ENCODE data around the gene OR2D3.
A peak's percentile ranks its signal among the peaks of the same experiment; 100 is the strongest.
"Not testable (repeated sequence)": the region's sequence is repeated elsewhere in the genome, so short reads cannot be mapped to it uniquely, and the experiment has no call there.

OR2D3 gene

GRCh38 chr11:6904804-6905203 is 16.0 kb upstream of the OR2D3 start:
- not testable (repeated sequence) for H3K4me3 ChIP-seq (ENCODE audit: low read length); H3K36me3 ChIP-seq (ENCODE audit: insufficient read depth, low read length); H2AFZ ChIP-seq (ENCODE audit: low read depth, low read length); H3K27me3 ChIP-seq (ENCODE audit: insufficient read depth, low read length); H3K9me3 ChIP-seq (ENCODE audit: low read length); H3K4me1 ChIP-seq (ENCODE audit: insufficient read depth, low read length)

DNA sequence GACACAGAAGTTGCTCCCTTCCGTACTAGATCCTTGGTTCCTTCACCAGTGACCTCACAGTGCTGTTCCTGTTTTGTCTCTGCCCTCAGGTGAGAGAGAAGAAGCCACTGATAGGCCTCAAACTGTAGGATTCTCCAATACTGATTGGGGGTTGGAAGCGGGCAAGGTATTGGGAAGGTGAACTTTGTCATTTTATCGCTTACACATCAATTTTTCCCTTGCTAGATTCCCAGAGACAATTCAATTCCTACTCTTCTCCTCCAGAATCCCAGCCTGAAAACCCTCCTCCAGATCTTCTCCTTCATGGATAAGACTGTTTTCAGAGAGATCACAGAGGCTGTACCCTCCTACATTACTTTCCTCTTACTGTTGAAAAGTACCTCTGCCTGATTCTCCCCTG is 9.4 kb upstream of the OR2D3 start:
- no peak overlapping the region for H2AFZ ChIP-seq (ENCODE audit: low read depth, low read length)
- H3K27me3 ChIP-seq (ENCODE audit: insufficient read depth, low read length) = no peaks in the 10 kb centered on the region
- no peaks in the 10 kb centered on the region for H3K36me3 ChIP-seq (ENCODE audit: insufficient read depth, low read length)
- H3K4me1 ChIP-seq (ENCODE audit: insufficient read depth, low read length) = no peaks in the 10 kb centered on the region
- no peak overlapping the region for H3K4me3 ChIP-seq (ENCODE audit: low read length)
- no peaks in the 10 kb centered on the region for H3K9me3 ChIP-seq (ENCODE audit: low read length)

- Histone ChIP-seq H3K27me3 (ENCODE audit: insufficient read depth, low read length) (no peaks in the 10 kb centered on the region), H3K4me3 (ENCODE audit: low read length) (no peak overlapping the region), H3K9me3 (ENCODE audit: low read length) (no peaks in the 10 kb centered on the region), H3K36me3 (ENCODE audit: insufficient read depth, low read length) (no peaks in the 10 kb centered on the region), H2AFZ (ENCODE audit: low read depth, low read length) (no peak overlapping the region), H3K4me1 (ENCODE audit: insufficient read depth, low read length) (no peaks in the 10 kb centered on the region)
Observed at GRCh38 chr11:6911948-6912347, 8.9 kb upstream of the OR2D3 start.

- H3K9me3 ChIP-seq (ENCODE audit: low read length) = no peaks in the 10 kb centered on the region
- no peaks in the 10 kb centered on the region for H3K27me3 ChIP-seq (ENCODE audit: insufficient read depth, low read length)
- H3K4me3 ChIP-seq (ENCODE audit: low read length) = no peak overlapping the region
- H2AFZ ChIP-seq (ENCODE audit: low read depth, low read length) = no peak overlapping the region
- no peaks in the 10 kb centered on the region for H3K4me1 ChIP-seq (ENCODE audit: insufficient read depth, low read length)
- H3K36me3 ChIP-seq (ENCODE audit: insufficient read depth, low read length) = no peaks in the 10 kb centered on the region
Observed at GRCh38 chr11:6919698-6920097, 1.1 kb upstream of the OR2D3 start.

DNA sequence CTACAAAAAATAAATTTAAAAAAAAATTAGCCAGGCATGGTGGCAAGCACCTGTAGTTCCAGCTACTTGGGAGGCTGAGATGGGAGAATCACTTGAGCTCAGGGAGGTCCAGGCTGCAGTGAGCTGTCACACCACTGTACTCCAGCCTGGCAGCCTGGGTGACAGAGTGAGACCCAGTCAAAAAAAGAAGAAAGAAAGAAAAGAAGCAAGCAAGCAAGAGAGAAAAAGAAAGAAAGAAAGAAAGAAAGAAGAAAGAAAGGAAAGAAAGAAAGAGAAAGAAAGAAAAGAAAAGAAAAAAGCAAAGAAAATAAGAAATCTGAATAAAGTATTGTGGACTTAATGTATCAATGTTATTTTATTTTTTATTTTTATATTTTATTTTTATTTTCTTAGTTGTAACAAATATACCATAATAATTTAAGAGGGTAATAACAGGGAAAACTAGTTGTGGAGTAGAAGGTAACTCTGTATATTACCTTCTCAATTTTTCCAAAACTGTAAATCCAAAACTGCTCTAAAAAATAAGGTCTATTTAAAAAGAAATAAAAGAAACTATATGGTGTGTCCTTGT is 4.3 kb downstream of the OR2D3 start:
- H3K36me3 ChIP-seq (ENCODE audit: insufficient read depth, low read length) = no peaks in the 10 kb centered on the region
- H3K27me3 ChIP-seq (ENCODE audit: insufficient read depth, low read length) = no peaks in the 10 kb centered on the region
- no peak overlapping the region for H3K4me3 ChIP-seq (ENCODE audit: low read length)
- H3K4me1 ChIP-seq (ENCODE audit: insufficient read depth, low read length) = peaks cover 10% of the 10 kb centered on the region
- H2AFZ ChIP-seq (ENCODE audit: low read depth, low read length) = no peak overlapping the region
- H3K9me3 ChIP-seq (ENCODE audit: low read length) = no peaks in the 10 kb centered on the region

- no peaks in the 10 kb centered on the region for H3K36me3 ChIP-seq (ENCODE audit: insufficient read depth, low read length)
- H2AFZ ChIP-seq (ENCODE audit: low read depth, low read length) = peak overlapping the region; percentile 93
- no peaks in the 10 kb centered on the region for H3K9me3 ChIP-seq (ENCODE audit: low read length)
- peak overlapping the region; percentile 64 for H3K4me3 ChIP-seq (ENCODE audit: low read length)
- H3K27me3 ChIP-seq (ENCODE audit: insufficient read depth, low read length) = no peaks in the 10 kb centered on the region
- H3K4me1 ChIP-seq (ENCODE audit: insufficient read depth, low read length) = peaks cover 10% of the 10 kb centered on the region
Observed at GRCh38 chr11:6925636-6926207, 4.9 kb downstream of the OR2D3 start.

- Histone ChIP-seq H3K27me3 (ENCODE audit: insufficient read depth, low read length) (no peaks in the 10 kb centered on the region), H3K4me1 (ENCODE audit: insufficient read depth, low read length) (peaks cover 10% of the 10 kb centered on the region)
Observed at GRCh38 chr11:6926208-6927029, 5.6 kb downstream of the OR2D3 start, which contains the start of gene ZNF215. TSS of gene ZNF215 (plus strand) at chr11:6926426. CDS start at chr11:6932273, 5,847 bp downstream.

GRCh38 chr11:6927030-6927617 is 6.3 kb downstream of the OR2D3 start:
- H3K36me3 ChIP-seq (ENCODE audit: insufficient read depth, low read length) = no peaks in the 10 kb centered on the region
- H3K4me1 ChIP-seq (ENCODE audit: insufficient read depth, low read length) = peaks cover 10% of the 10 kb centered on the region
- peaks cover under 1% of the 10 kb centered on the region for H3K9me3 ChIP-seq (ENCODE audit: low read length)
- H3K27me3 ChIP-seq (ENCODE audit: insufficient read depth, low read length) = no peaks in the 10 kb centered on the region
- peak overlapping the region; percentile 93 for H2AFZ ChIP-seq (ENCODE audit: low read depth, low read length)
- peak overlapping the region; percentile 64 for H3K4me3 ChIP-seq (ENCODE audit: low read length)

More at GRCh38 chr11:6926208-6927029, 5.6 kb downstream of the OR2D3 start, which contains the start of gene ZNF215:
- H3K36me3 ChIP-seq (ENCODE audit: insufficient read depth, low read length) = no peaks in the 10 kb centered on the region
- H3K9me3 ChIP-seq (ENCODE audit: low read length) = no peaks in the 10 kb centered on the region
- peak within 1 kb of the TSS; percentile 93 for H2AFZ ChIP-seq (ENCODE audit: low read depth, low read length)
- peak within 1 kb of the TSS; percentile 64 for H3K4me3 ChIP-seq (ENCODE audit: low read length)

GRCh38 chr11:6928916-6929315 is 8.1 kb downstream of the OR2D3 start:
- peaks cover 2% of the 10 kb centered on the region for H3K9me3 ChIP-seq (ENCODE audit: low read length)
- no peaks in the 10 kb centered on the region for H3K36me3 ChIP-seq (ENCODE audit: insufficient read depth, low read length)
- no peaks in the 10 kb centered on the region for H3K27me3 ChIP-seq (ENCODE audit: insufficient read depth, low read length)
- H2AFZ ChIP-seq (ENCODE audit: low read depth, low read length) = no peak overlapping the region
- H3K4me3 ChIP-seq (ENCODE audit: low read length) = no peak overlapping the region
- peaks cover 10% of the 10 kb centered on the region for H3K4me1 ChIP-seq (ENCODE audit: insufficient read depth, low read length)

DNA sequence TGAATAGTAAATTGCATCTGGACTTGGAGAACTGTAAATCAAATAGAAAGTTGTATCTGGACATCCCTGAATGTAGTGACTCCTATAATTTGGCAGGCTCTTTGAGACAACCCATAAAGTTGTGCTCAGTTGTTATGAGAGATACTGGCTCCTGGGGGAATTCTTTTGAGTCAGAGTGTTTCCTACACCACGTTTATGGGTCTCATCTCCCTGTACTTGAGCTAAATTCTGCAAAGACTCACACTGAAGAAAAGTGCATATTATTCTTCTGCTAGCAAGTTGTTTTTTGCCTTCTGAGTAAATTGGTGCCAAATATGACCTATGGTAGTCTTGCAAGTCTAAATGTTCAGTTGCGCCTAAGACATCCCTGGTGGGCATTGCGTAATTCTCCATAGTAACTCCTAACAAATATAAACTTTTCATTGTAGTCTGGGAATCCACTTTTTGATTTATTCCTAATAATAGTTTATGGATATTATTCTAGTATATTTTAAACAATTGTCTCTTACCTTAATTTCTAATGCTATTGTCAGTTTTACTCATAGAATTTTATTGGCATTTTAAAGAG is 10.4 kb downstream of the OR2D3 start:
- H3K36me3 ChIP-seq (ENCODE audit: insufficient read depth, low read length) = no peaks in the 10 kb centered on the region
- H3K9me3 ChIP-seq (ENCODE audit: low read length) = peaks cover 2% of the 10 kb centered on the region
- H2AFZ ChIP-seq (ENCODE audit: low read depth, low read length) = no peak overlapping the region
- H3K4me1 ChIP-seq (ENCODE audit: insufficient read depth, low read length) = peaks cover 8% of the 10 kb centered on the region
- no peaks in the 10 kb centered on the region for H3K27me3 ChIP-seq (ENCODE audit: insufficient read depth, low read length)
- no peak overlapping the region for H3K4me3 ChIP-seq (ENCODE audit: low read length)

- no peak overlapping the region for H3K4me3 ChIP-seq (ENCODE audit: low read length)
- H3K4me1 ChIP-seq (ENCODE audit: insufficient read depth, low read length) = peaks cover 8% of the 10 kb centered on the region
- H3K27me3 ChIP-seq (ENCODE audit: insufficient read depth, low read length) = no peaks in the 10 kb centered on the region
- H2AFZ ChIP-seq (ENCODE audit: low read depth, low read length) = no peak overlapping the region
- H3K36me3 ChIP-seq (ENCODE audit: insufficient read depth, low read length) = no peaks in the 10 kb centered on the region
- peaks cover 2% of the 10 kb centered on the region for H3K9me3 ChIP-seq (ENCODE audit: low read length)
Observed at GRCh38 chr11:6932145-6932544, 11.3 kb downstream of the OR2D3 start.

DNA sequence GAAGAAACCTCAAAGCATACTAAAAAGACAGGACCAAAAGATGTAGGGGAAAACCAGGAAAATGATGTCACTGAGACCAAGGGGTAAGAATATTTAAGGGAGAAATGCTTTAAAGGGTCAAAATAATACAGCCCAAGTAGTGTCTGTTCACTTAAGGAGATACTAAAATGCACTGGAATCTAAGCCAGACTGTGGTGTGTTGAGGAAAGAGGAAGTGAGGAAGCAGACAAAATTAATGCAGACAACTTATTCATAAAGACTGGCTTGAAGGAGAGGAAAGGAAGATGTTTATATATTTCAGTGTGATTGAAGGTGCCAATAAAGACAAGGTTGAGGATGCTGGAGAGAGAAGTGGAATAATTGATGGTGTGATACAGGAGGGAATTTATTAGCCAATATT is 21.2 kb downstream of the OR2D3 start:
- Histone ChIP-seq H2AFZ (ENCODE audit: low read depth, low read length) (no peak overlapping the region), H3K4me1 (ENCODE audit: insufficient read depth, low read length) (no peaks in the 10 kb centered on the region), H3K4me3 (ENCODE audit: low read length) (no peak overlapping the region), H3K27me3 (ENCODE audit: insufficient read depth, low read length) (no peaks in the 10 kb centered on the region), H3K9me3 (ENCODE audit: low read length) (no peaks in the 10 kb centered on the region), H3K36me3 (ENCODE audit: insufficient read depth, low read length) (no peaks in the 10 kb centered on the region)

GRCh38 chr11:6943131-6943530 is 22.3 kb downstream of the OR2D3 start:
- Histone ChIP-seq H2AFZ (ENCODE audit: low read depth, low read length) (no peak overlapping the region), H3K4me3 (ENCODE audit: low read length) (no peak overlapping the region), H3K27me3 (ENCODE audit: insufficient read depth, low read length) (no peaks in the 10 kb centered on the region), H3K4me1 (ENCODE audit: insufficient read depth, low read length) (no peaks in the 10 kb centered on the region), H3K36me3 (ENCODE audit: insufficient read depth, low read length) (no peaks in the 10 kb centered on the region), H3K9me3 (ENCODE audit: low read length) (no peaks in the 10 kb centered on the region)
